Measurements from ENCODE around the gene VMA21.
A peak's percentile ranks its signal among the peaks of the same experiment; 100 is the strongest.

The VMA21 gene

GRCh38 chrX:151396825-151397740 is at the start of gene VMA21:
TSS of gene VMA21 (plus strand) at chrX:151397206. CDS start at chrX:151397309, 103 bp downstream.
- peak; percentile 89 for DNase-seq (ENCODE audit: low read depth)

- DNase-seq (ENCODE audit: low read depth): no peak
These were observed 37.7 kb upstream of the VMA21 start for GRCh38 chrX:151359341-151359740.

- DNase-seq (ENCODE audit: low read depth): peak; percentile 26
These were observed 36.8 kb upstream of the VMA21 start for GRCh38 chrX:151359931-151360871.

GRCh38 chrX:151363316-151363715 is 33.7 kb upstream of the VMA21 start:
- DNase-seq (ENCODE audit: low read depth): no peak

GRCh38 chrX:151365579-151365978 is 31.4 kb upstream of the VMA21 start:
- no peak for DNase-seq (ENCODE audit: low read depth)

- no peak for DNase-seq (ENCODE audit: low read depth)
These were observed 26.1 kb upstream of the VMA21 start for GRCh38 chrX:151370906-151371305.

GRCh38 chrX:151384807-151385206 is 12.2 kb upstream of the VMA21 start:
- DNase-seq (ENCODE audit: low read depth): no peak

GRCh38 chrX:151386838-151387459 is 10.1 kb upstream of the VMA21 start:
- DNase-seq (ENCODE audit: low read depth): no peak

GRCh38 chrX:151391722-151392121 is 5.3 kb upstream of the VMA21 start:
- no peak for DNase-seq (ENCODE audit: low read depth)

- no peak for DNase-seq (ENCODE audit: low read depth)
These were observed 3.5 kb upstream of the VMA21 start for GRCh38 chrX:151393514-151393913.

- DNase-seq (ENCODE audit: low read depth): peak; percentile 58
These were observed 773 bp upstream of the VMA21 start for GRCh38 chrX:151396042-151396824.

GRCh38 chrX:151397741-151398070 is 700 bp downstream of the VMA21 start:
- peak; percentile 7 for DNase-seq (ENCODE audit: low read depth)

GRCh38 chrX:151398346-151398745 is 1.3 kb downstream of the VMA21 start:
- DNase-seq (ENCODE audit: low read depth): peak; percentile 13

GRCh38 chrX:151402719-151403390 is 5.8 kb downstream of the VMA21 start:
- no peak for DNase-seq (ENCODE audit: low read depth)

- DNase-seq (ENCODE audit: low read depth): no peak
These were observed 19.6 kb downstream of the VMA21 start for GRCh38 chrX:151416579-151416978.

GRCh38 chrX:151419782-151420181 is 22.8 kb downstream of the VMA21 start:
- DNase-seq (ENCODE audit: low read depth): no peak

- no peak for DNase-seq (ENCODE audit: low read depth)
These were observed 27.5 kb downstream of the VMA21 start for GRCh38 chrX:151424505-151424904.

GRCh38 chrX:151448509-151448908 is 51.5 kb downstream of the VMA21 start:
- DNase-seq (ENCODE audit: low read depth): no peak

- peak; percentile 15 for DNase-seq (ENCODE audit: low read depth)
These were observed 61.8 kb downstream of the VMA21 start for GRCh38 chrX:151458824-151459223.
